DMS 273 treated with DMSO at 0.1 percent for 48 hours (cell line): ENCODE measurements around the gene UGT1A10.
"Not testable (repeated sequence)": the region's sequence is repeated elsewhere in the genome, so short reads cannot be mapped to it uniquely, and the experiment has no call there.

Source experiments
- DNase-seq: peaks from one replicate; lab custom pipeline; 2025; lab: John Stamatoyannopoulos, UW

Gene UGT1A10

DNA sequence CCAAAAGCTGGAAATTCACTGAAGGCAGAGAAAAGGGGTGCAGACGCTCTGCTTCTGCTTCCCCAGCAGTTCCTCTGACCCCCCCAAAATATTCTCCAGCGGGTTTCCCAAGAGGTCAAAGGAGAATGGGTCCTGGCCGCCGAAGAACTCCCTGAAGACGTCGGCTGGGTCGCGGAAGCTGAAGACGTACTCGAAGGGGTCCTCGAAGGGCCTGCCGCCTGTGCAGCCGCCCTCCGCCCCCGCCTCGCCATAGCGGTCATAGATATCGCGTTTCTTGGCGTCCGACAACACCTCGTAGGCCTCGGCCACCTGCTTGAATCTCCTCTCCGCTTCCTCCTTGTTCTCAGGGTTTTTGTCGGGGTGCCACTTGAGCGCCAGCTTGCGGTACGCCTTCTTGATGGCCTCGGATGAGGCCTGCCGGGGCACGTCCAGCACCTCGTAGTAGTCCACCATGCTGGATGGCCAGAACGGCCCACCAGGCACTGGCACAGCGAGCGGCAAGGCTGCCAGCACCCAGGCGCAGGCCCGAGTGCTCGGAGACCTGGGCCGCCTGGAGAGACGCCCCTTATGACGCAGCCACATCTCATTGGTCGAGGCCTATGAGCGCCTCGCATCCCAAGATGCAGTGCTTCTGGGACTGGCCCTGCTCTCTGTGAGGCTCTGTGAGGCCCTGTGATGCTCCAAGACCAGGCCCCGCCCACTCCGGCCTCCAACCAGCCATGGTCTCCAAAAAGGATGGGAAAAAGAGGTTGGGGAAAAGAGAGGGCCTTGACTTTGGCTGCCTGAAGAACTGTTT is 107.4 kb downstream of the UGT1A10 start:
- DNase-seq: no peak

DNA sequence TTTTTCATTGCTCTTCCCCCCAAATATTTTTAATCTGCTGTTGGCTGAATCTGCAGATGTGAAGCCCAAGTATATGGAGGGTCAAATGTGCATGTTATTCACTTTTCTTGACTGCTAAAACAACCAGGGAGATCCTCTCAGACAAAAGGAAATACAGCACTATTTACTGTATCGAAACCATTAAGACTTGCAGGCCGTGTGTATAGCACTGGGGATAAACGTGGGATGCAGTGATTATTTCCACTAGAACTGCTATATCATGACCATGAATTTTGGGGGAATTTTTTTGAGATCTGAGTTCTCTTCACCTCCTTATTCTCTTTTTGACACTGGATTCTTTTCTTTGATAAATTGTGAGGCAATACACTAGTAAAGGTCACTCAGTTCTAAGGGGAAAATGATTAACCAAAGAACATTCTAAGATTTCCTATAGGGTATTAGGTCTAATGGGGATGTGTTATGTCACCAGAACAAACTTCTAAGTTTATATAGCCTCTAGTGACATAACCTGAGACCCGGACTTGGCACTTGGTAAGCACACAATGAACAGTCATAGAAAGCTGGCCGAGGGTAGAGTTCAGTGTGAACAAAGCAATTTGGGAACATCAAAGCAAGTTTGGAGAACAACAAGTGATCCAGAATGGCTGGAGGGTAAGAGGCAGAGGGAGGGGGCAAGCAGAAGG is 109.0 kb downstream of the UGT1A10 start:
- DNase-seq: no peak

DNA sequence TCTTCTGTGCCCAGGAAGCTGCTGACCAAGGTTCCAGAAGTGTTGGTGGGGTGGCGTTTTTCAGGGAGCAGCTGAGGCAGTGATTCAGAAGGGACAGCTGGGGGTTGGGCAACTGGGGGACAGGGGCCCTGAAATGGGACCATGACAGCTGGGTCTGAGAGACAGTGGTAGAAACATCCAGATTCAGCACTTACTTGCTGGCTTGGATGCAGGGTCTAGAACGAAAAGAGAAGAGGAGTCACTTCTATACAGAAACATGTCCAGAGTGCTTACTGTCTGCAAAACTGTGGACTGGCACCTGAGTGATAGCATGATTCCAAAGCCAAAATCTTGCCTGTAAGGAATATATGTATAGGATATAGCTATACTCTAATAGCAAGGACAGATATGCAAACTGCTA is 109.6 kb downstream of the UGT1A10 start:
- DNase-seq: not testable (repeated sequence)

DNA sequence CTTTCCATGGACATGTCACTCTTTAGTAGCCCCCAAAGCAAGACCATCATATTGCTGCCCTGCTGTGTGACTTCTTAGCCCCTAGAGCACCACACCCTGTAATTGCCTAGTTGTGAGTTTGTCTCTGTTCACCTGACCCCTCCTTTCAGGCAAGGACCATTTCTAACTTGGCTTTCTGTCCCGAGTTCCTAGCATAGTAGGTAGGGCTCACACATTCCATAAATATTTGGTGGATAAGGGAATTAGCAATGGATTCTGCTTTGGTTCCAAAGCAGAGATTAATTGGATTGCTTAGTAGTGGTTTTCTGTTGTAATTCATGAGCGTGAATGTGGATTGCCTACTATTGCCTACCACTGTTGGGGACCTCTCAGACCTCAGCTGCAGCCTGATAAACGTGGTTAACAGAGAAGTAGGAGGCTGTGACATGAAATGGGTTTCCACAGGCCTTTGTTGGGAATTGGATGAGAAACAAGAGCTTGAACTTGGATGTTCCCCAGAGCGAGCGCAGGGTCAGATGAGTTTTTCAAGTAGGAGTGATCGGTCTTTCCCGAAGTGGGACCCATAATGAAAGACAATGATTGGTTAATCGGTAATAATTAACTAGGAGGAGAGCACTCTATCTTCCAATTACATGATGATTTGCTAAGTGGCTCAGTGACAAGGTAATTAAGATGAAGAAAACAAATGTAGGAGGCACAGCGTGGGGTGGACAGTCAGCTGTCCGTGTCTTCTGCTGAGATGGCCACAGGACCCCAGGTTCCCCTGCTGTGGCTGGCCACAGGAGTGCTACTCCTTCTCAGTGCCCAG is 110.4 kb downstream of the UGT1A10 start:
- no peak for DNase-seq

DNA sequence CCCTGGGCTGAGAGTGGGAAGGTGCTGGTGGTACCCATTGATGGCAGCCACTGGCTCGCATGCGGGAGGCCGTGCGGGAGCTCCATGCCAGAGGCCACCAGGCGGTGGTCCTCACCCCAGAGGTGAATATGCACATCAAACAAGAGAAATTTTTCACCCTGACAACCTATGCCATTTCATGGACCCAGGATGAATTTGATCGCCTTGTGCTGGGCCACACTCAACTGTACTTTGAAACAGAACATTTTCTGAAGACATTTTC is 111.0 kb downstream of the UGT1A10 start:
- DNase-seq: no peak

DNA sequence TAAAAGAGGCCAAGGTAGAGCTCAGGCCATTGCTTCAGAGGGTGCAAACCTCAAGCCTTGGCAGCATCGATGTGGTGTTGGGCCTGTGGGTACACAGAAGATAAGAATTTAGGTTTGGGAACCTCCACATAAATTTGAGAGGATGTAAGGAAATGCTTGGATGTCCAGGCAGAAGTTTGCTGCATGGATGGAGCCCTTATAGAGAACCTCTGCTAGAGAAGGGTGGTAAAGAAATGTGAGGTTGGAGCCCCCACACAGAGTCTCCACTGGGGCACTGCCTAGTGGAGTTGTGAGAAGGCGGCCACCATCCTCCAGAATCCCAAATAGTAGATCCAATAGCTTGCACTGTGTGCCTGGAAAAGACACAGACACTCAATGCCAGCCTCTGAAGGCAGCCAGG is 114.4 kb downstream of the UGT1A10 start:
- not testable (repeated sequence) for DNase-seq

DNA sequence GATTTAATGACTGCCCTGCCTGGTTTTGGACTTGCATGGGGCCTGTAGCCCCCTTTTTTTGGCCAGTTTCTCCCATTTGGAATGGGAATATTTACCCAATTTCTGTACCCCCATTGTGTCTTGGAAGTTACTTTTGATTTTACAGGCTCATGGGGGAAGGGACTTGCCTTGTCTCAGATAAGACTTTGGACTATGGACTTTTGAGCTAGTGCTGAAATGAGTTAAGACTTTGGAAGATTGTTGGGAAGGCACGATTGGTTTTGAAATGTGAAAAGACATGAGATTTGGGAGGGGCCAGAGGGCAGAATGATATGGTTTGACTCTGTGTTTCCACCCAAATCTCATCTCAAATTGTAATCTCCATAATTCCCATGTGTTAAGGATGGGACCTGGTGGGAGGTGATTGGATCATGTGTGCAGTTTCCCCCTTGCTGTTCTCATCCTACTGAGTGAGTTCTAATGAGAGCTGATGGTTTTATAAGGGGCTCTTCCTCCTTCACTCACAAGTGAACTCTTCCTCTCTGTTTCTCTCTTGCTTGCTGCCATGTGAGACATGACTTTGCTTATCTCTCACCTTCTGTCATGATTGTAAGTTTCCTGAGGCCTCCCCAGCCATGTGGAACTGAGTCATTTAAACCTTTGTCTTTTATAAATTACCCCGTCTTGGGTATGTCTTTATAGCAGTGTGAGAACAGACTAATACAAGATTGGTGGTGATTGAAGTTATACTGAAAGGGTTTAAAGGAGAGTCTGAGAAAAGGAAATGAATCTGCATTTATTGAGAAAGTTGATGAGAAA is 115.2 kb downstream of the UGT1A10 start:
- DNase-seq: not testable (repeated sequence)

DNA sequence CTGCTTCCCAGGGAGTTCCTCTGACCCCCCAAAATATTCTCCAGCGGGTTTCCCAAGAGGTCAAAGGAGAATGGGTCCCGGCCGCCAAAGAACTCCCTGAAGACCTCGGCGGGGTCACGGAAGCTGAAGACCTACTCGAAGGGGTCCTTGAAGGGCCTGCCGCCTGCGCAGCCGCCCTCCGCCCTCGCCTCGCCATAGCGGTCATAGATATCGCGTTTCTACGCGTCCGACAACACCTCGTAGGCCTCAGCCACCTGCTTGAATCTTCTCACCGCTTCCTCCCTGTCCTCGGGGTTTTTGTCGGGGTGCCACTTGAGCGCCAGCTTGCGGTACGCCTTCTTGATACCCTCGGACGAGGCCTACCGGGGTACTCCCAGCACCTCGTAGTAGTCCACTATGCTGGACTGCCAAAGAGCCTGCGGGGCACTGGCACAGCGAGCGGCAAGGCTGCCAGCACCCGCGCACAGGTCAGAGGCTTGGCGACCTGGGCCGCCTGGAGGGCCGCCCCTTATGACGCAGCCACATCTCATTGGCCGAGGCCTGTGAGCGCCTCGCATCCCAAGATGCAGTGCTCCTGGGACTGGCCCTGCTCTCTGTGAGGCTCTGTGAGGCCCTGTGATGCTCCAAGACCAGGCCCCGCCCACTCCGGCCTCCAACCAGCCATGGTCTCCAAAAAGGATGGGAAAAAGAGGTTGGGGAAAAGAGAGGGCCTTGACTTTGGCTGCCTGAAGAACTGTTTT is 118.8 kb downstream of the UGT1A10 start:
- DNase-seq: no peak

DNA sequence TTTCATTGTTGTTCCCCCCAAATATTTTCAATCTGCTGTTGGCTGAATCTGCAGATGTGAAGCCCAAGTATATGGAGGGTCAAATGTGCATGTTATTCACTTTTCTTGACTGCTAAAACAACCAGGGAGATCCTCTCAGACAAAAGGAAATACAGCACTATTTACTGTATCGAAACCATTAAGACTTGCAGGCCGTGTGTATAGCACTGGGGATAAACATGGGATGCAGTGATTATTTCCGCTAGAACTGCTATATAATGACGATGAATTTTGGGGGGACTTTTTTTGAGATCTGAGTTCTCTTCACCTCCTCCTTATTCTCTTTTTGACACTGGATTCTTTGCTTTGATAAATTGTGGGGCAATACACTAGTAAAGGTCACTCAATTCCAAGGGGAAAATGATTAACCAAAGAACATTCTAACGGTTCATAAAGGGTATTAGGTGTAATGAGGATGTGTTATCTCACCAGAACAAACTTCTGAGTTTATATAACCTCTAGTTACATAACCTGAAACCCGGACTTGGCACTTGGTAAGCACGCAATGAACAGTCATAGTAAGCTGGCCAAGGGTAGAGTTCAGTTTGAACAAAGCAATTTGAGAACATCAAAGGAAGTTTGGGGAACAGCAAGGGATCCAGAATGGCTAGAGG is 120.3 kb downstream of the UGT1A10 start:
- no peak for DNase-seq

DNA sequence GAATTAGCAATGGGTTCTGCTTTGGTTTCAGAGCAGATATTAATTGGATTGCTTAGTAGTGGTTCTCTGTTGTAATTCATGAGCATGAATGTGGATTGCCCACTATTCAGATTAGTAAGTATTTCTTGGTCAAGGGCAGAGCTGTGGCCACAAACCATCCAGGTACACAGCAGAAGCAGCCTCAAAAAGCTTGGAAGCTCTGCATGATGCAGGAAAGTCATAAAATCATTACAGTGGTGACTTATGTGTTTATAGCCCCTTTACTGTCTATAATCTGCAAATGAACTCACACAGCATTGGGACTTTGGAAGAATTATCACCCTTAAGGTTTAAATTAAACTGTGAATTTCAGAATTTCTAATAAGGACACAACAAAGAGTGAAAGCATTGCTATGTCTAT is 121.9 kb downstream of the UGT1A10 start:
- DNase-seq: no peak

DNA sequence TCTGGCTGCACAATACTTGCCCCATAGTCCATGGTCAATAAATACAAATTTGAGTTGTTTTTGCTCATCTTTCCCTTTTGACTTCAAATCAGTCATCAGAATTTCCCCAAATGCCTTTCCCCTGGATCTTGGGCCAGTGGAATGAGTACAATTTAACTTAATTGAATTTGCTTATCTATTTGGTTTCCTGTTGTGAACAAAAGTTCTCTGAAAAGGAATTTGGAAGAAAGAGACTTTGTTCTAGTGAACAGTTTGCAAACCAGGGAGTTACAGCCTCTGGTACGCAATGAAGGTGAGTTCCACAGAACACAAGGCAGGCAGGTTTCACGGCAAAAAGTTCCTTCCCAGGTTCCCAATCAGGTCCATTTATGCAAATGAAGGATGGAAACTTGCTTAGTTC is 122.6 kb downstream of the UGT1A10 start:
- DNase-seq: no peak

DNA sequence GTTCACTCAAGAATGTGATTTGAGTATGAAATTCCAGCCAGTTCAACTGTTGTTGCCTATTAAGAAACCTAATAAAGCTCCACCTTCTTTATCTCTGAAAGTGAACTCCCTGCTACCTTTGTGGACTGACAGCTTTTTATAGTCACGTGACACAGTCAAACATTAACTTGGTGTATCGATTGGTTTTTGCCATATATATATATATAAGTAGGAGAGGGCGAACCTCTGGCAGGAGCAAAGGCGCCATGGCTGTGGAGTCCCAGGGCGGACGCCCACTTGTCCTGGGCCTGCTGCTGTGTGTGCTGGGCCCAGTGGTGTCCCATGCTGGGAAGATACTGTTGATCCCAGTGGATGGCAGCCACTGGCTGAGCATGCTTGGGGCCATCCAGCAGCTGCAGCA is 123.8 kb downstream of the UGT1A10 start, which contains the start of gene UGT1A1:
Gene UGT1A1, plus strand, starts transcription at position 228 of the 400 bp plus-strand sequence. Its CDS starts 18 bp downstream, at position 246.
- DNase-seq: no peak

DNA sequence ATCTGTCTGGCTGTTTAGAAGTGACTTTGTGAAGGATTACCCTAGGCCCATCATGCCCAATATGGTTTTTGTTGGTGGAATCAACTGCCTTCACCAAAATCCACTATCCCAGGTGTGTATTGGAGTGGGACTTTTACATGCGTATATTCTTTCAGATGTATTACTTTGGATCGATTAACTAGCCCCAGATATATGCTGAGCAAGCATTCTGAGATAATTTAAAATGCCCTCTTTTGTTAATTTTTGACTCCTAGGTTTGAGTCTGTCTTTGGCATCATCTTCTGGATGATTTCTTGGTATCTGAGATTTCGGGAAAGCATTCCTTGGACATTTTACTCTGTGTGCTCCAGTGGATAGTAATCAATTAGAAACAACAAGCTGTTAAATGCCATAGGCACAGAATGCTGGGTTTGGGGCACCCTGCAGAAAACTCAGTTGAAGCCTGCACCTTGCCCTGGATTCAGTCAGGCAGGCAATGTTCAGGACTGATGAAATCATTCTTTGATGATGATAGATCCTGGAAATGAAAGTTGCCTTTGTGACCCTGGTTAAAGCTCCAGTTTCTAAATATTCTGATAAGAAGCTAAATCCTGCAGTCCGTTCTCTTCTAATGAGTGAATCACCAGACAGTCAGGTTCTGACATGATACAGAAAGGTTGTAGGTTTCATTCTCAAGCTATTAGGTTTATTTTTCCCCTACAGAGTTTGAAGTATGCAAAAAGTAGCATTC is 125.0 kb downstream of the UGT1A10 start:
- DNase-seq: no peak

DNA sequence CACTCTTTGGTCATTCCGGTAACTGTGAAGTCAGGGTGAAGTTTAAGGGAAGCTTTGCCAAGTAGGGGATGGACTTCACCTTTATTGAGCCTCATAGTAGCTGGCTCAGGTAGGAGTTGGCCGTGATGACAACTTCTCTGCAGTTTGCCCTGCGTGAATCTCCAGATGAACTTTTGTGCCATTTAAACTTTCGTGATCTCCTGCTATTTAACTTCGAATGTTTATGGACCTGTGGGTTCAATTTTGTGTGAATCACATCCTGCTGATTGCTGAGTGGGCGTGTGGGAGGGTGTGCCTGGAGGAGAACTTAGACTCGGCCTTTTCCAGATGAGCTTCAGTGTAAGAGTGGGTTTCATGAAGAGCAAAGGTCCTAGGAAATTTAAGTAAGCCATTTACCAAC is 128.0 kb downstream of the UGT1A10 start:
- DNase-seq: no peak

DNA sequence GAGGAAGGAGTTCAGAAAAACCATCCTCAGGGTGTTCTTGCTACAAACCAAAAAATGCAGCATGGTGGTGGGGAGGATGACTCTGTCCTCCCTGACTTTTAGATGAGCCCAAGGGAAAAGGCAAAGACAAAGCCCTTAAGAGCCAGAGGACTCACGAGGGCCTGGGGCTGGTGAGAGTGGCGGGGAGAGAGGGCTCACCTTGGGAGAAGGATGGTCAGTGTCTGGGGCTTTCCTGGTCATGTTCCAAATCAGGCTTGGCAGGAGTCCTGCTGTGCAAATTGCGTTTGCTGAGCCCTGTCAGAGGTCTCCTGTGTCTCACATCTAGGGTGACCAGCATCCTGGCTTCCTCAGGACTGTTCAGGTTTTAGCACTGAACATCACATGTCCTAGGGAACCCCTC is 128.5 kb downstream of the UGT1A10 start:
- no peak for DNase-seq

DNA sequence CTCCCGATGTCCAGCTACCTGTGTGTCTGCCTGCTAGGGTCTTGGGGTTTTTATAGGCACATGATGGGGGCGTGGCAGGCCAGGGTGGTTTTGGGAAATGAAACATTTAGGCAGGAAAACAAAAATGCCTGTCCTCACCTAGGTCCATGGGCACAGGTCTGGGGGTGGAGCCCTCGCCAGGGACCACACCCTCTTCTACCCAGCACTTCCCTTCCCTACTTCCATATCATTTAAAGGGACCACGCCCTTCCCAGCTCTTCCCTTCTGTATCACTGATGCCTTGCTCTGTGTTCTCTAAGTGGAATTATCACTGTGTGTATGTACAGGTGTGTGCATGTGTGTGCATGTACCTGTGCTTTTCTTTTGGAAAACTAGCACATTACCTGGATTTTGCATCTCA is 130.2 kb downstream of the UGT1A10 start:
- no peak for DNase-seq

DNA sequence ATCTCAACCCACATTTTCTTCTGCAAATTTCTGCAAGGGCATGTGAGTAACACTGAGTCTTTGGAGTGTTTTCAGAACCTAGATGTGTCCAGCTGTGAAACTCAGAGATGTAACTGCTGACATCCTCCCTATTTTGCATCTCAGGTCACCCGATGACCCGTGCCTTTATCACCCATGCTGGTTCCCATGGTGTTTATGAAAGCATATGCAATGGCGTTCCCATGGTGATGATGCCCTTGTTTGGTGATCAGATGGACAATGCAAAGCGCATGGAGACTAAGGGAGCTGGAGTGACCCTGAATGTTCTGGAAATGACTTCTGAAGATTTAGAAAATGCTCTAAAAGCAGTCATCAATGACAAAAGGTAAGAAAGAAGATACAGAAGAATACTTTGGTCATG is 131.8 kb downstream of the UGT1A10 start:
- no peak for DNase-seq

DNA sequence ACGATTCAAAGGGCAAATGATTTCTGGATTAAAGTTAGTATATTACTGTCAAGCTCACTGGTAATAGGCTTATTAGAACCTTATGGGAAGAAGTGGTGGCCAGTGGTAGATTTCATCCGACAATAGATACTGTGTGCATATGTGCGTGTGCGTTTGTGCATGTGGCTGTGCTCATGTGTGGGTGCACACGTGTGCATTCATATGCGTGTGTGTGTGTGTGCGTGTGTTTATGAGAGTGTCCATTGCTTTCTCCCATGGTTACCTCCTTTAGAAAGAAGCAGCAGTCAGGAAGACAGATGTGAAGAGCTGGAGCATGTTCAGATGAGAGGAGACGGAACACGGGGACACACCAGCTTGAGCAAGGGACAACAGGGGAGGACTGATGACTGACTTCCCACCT is 133.0 kb downstream of the UGT1A10 start:
- no peak for DNase-seq

DNA sequence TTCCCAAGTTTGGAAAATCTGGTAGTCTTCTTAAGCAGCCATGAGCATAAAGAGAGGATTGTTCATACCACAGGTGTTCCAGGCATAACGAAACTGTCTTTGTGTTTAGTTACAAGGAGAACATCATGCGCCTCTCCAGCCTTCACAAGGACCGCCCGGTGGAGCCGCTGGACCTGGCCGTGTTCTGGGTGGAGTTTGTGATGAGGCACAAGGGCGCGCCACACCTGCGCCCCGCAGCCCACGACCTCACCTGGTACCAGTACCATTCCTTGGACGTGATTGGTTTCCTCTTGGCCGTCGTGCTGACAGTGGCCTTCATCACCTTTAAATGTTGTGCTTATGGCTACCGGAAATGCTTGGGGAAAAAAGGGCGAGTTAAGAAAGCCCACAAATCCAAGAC is 135.9 kb downstream of the UGT1A10 start:
- no peak for DNase-seq

DNA sequence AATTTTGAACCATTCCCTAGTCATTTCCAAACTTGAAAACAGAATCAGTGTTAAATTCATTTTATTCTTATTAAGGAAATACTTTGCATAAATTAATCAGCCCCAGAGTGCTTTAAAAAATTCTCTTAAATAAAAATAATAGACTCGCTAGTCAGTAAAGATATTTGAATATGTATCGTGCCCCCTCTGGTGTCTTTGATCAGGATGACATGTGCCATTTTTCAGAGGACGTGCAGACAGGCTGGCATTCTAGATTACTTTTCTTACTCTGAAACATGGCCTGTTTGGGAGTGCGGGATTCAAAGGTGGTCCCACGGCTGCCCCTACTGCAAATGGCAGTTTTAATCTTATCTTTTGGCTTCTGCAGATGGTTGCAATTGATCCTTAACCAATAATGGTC is 136.3 kb downstream of the UGT1A10 start:
- no peak for DNase-seq
